ENCODE results near the gene NOVA1. TPM values are rescaled to one million over a fixed set of nuclear protein-coding genes. Genes with fewer than 3 reads are reported as not detected.
"Not testable (repeated sequence)": the region's sequence is repeated elsewhere in the genome, so short reads cannot be mapped to it uniquely, and the experiment has no call there.

NOVA1 gene, protein sequence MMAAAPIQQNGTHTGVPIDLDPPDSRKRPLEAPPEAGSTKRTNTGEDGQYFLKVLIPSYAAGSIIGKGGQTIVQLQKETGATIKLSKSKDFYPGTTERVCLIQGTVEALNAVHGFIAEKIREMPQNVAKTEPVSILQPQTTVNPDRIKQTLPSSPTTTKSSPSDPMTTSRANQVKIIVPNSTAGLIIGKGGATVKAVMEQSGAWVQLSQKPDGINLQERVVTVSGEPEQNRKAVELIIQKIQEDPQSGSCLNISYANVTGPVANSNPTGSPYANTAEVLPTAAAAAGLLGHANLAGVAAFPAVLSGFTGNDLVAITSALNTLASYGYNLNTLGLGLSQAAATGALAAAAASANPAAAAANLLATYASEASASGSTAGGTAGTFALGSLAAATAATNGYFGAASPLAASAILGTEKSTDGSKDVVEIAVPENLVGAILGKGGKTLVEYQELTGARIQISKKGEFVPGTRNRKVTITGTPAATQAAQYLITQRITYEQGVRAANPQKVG
- total RNA-seq, result 1.5 and 1.9 TPM in 2 replicates
- long read RNA-seq, partial matches to known transcripts, result 0 of 2 reads
- long read RNA-seq, other reads (novel, unspliced or antisense), result 1 of 2 reads

DNA sequence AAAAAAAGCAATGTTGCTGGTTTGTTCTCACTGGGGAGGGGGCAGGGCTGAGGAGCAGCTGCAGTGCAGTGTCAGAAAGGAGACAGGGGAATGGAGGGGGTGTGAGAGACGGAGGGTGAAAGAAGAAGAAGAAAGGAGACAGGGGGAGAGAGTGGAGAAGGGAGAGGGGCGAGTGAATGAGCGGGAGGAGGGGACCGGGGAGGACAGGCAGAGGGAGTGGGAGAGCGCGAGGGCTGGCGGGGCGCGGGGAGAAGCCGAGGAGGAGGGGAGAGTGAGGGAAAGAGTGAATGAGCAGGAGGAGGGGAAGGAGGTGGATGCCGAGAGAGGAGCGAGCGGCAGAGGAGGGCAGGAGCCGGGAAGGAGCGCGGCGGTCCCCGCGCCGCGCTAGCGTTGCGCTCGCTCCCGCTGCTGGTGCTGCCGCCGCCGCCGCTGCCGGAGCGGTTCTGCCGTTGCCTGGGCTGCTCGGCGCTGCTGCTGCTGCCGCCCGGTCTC is at the start of gene NOVA1:
Gene NOVA1, minus strand, starts transcription at position 445 of the 492 bp plus-strand sequence. CDS start 597 bp downstream, outside the sequence.
- Mint-ChIP-seq H3K4me1 (ENCODE audit: unreplicated experiment) (peaks cover 13% of the 10 kb centered on the region), H3K36me3 (ENCODE audit: unreplicated experiment) (no peaks in the 10 kb centered on the region), H3K4me3 (ENCODE audit: unreplicated experiment) (peak within 1 kb of the TSS; percentile 91), H3K9me3 (ENCODE audit: unreplicated experiment) (no peaks in the 10 kb centered on the region), H3K27ac (ENCODE audit: unreplicated experiment) (peak within 1 kb of the TSS; percentile 68), H3K27me3 (ENCODE audit: unreplicated experiment) (peaks cover 50% of the 10 kb centered on the region)
- peak; percentile 82 for DNase-seq (ENCODE audit: extremely low spot score, unreplicated experiment)
- TF ChIP-seq, protein P1, sequence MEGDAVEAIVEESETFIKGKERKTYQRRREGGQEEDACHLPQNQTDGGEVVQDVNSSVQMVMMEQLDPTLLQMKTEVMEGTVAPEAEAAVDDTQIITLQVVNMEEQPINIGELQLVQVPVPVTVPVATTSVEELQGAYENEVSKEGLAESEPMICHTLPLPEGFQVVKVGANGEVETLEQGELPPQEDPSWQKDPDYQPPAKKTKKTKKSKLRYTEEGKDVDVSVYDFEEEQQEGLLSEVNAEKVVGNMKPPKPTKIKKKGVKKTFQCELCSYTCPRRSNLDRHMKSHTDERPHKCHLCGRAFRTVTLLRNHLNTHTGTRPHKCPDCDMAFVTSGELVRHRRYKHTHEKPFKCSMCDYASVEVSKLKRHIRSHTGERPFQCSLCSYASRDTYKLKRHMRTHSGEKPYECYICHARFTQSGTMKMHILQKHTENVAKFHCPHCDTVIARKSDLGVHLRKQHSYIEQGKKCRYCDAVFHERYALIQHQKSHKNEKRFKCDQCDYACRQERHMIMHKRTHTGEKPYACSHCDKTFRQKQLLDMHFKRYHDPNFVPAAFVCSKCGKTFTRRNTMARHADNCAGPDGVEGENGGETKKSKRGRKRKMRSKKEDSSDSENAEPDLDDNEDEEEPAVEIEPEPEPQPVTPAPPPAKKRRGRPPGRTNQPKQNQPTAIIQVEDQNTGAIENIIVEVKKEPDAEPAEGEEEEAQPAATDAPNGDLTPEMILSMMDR (IDR thresholded peaks at IDR 0.05), result no peak

GRCh38 chr14:26645057-26645456 is 47.2 kb upstream of the NOVA1 start:
- H3K27me3 Mint-ChIP-seq (ENCODE audit: unreplicated experiment); H3K4me1 Mint-ChIP-seq (ENCODE audit: unreplicated experiment); H3K27ac Mint-ChIP-seq (ENCODE audit: unreplicated experiment); H3K36me3 Mint-ChIP-seq (ENCODE audit: unreplicated experiment); DNase-seq (ENCODE audit: extremely low spot score, unreplicated experiment); H3K4me3 Mint-ChIP-seq (ENCODE audit: unreplicated experiment): not testable (repeated sequence)
- peaks cover 25% of the 10 kb centered on the region for H3K9me3 Mint-ChIP-seq (ENCODE audit: unreplicated experiment)

DNA sequence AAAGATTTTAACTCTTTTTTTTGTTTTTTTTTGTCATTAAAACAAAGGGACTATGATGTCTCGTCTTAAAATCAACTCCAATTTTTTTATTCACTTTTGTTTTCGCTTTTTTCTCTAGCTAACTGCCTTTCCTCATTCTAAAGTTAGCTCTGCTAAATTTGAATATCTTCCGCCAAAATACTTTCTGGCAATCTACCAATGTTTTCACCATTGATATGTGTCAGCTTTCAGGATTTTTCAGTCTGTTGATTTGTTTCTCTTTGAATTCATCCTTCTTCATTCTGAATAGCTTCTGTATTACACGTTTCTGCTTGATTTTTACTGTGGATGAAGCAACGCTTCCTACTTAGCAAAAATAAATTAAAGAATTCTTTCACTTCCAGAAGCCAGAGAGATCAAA is 38.7 kb upstream of the NOVA1 start:
- TF ChIP-seq, protein P1 (IDR thresholded peaks at IDR 0.05), result no peak
- Mint-ChIP-seq H3K27me3 (ENCODE audit: unreplicated experiment) (no peaks in the 10 kb centered on the region), H3K27ac (ENCODE audit: unreplicated experiment) (no peak overlapping the region), H3K9me3 (ENCODE audit: unreplicated experiment) (peaks cover 12% of the 10 kb centered on the region), H3K4me1 (ENCODE audit: unreplicated experiment) (no peaks in the 10 kb centered on the region), H3K36me3 (ENCODE audit: unreplicated experiment) (no peaks in the 10 kb centered on the region), H3K4me3 (ENCODE audit: unreplicated experiment) (no peak overlapping the region)
- DNase-seq (ENCODE audit: extremely low spot score, unreplicated experiment), result no peak

DNA sequence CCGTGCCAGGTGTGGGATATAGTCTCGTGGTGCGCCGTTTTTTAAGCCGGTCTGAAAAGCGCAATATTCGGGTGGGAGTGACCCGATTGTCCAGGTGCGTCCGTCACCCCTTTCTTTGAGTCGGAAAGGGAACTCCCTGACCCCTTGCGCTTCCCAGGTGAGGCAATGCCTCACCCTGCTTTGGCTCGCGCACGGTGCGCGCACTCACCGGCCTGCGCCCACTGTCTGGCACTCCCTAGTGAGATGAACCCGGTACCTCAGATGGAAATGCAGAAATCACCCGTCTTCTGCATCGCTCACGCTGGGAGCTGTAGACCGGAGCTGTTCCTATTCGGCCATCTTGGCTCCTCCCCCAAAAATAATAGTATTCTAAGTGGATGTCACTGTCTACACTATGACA is 37.1 kb upstream of the NOVA1 start:
- DNase-seq (ENCODE audit: extremely low spot score, unreplicated experiment); H3K4me3 Mint-ChIP-seq (ENCODE audit: unreplicated experiment); H3K36me3 Mint-ChIP-seq (ENCODE audit: unreplicated experiment); H3K9me3 Mint-ChIP-seq (ENCODE audit: unreplicated experiment); H3K27ac Mint-ChIP-seq (ENCODE audit: unreplicated experiment); H3K27me3 Mint-ChIP-seq (ENCODE audit: unreplicated experiment); H3K4me1 Mint-ChIP-seq (ENCODE audit: unreplicated experiment): not testable (repeated sequence)

- H3K4me3 Mint-ChIP-seq (ENCODE audit: unreplicated experiment), result no peak overlapping the region
- peaks cover 6% of the 10 kb centered on the region for H3K4me1 Mint-ChIP-seq (ENCODE audit: unreplicated experiment)
- H3K27me3 Mint-ChIP-seq (ENCODE audit: unreplicated experiment), result peaks cover 2% of the 10 kb centered on the region
- TF ChIP-seq, protein P1 (IDR thresholded peaks at IDR 0.05), result no peak
- no peak for DNase-seq (ENCODE audit: extremely low spot score, unreplicated experiment)
- H3K9me3 Mint-ChIP-seq (ENCODE audit: unreplicated experiment), result no peaks in the 10 kb centered on the region
- no peaks in the 10 kb centered on the region for H3K36me3 Mint-ChIP-seq (ENCODE audit: unreplicated experiment)
- H3K27ac Mint-ChIP-seq (ENCODE audit: unreplicated experiment), result no peak overlapping the region
Measured at GRCh38 chr14:26626256-26626655, 28.4 kb upstream of the NOVA1 start.

DNA sequence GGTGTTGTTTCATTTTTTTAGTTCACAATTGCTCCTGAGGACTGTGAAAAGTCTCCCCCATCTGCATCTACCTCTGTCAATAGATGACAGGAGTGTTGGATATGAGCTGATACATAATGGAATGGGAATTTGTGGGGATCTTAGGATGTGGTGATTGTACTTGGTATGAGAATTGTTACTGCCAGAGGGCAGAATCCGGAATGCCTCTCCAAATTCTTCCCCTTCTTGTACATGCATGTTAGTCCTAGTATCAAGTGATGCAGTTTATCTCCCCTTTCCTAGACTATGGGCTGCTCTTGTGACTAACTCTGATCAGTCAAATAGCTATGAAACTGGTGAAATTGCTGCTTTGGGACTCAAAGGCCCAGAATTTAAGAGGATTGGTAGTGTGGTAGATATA is 24.8 kb upstream of the NOVA1 start:
- DNase-seq (ENCODE audit: extremely low spot score, unreplicated experiment), result no peak
- H3K36me3 Mint-ChIP-seq (ENCODE audit: unreplicated experiment), result no peaks in the 10 kb centered on the region
- H3K9me3 Mint-ChIP-seq (ENCODE audit: unreplicated experiment), result no peaks in the 10 kb centered on the region
- no peak overlapping the region for H3K4me3 Mint-ChIP-seq (ENCODE audit: unreplicated experiment)
- peaks cover 6% of the 10 kb centered on the region for H3K4me1 Mint-ChIP-seq (ENCODE audit: unreplicated experiment)
- peaks cover 2% of the 10 kb centered on the region for H3K27me3 Mint-ChIP-seq (ENCODE audit: unreplicated experiment)
- TF ChIP-seq, protein P1 (IDR thresholded peaks at IDR 0.05), result no peak
- H3K27ac Mint-ChIP-seq (ENCODE audit: unreplicated experiment), result no peak overlapping the region
